ENCODE results near the gene CDC73.

Gene CDC73

DNA sequence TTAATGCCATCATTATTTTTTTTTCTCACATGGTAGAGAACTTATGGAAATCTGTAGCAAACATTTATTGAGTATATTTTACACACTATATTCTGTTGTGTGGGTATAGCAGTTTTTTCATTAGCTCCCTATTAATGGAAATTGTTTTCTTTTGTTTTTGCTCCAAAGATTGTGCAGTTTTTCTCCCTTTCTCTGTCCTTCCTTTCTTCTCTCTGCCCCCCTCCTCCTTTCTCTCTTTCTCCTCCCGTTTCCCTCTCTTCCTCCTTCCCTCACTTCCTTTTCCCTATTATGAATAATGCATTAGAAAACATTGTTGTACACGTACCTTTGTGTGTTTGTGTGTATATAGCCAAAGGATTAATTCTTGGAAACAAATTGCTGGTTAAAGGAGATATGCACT lies 20.6 kb downstream of the CDC73 start:
- Histone ChIP-seq H2AFZ (no peak overlapping the region), H3K36me3 (ENCODE audit: control insufficient read depth, insufficient read depth, low read length) (no peaks in the 10 kb centered on the region), H3K4me2 (ENCODE audit: low read length) (no peak overlapping the region), H3K27me3 (ENCODE audit: control insufficient read depth, insufficient read depth, low read length) (no peaks in the 10 kb centered on the region), H3K9me3 (ENCODE audit: control insufficient read depth, low read length) (no peaks in the 10 kb centered on the region), H3K79me2 (no peaks in the 10 kb centered on the region), H3K27ac (no peak overlapping the region), H3K4me1 (no peaks in the 10 kb centered on the region), H3K9ac (no peak overlapping the region), H3K4me3 (ENCODE audit: low read depth, low read length) (no peak overlapping the region)
- TF ChIP-seq, protein P1, sequence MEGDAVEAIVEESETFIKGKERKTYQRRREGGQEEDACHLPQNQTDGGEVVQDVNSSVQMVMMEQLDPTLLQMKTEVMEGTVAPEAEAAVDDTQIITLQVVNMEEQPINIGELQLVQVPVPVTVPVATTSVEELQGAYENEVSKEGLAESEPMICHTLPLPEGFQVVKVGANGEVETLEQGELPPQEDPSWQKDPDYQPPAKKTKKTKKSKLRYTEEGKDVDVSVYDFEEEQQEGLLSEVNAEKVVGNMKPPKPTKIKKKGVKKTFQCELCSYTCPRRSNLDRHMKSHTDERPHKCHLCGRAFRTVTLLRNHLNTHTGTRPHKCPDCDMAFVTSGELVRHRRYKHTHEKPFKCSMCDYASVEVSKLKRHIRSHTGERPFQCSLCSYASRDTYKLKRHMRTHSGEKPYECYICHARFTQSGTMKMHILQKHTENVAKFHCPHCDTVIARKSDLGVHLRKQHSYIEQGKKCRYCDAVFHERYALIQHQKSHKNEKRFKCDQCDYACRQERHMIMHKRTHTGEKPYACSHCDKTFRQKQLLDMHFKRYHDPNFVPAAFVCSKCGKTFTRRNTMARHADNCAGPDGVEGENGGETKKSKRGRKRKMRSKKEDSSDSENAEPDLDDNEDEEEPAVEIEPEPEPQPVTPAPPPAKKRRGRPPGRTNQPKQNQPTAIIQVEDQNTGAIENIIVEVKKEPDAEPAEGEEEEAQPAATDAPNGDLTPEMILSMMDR (IDR thresholded peaks at IDR 0.05): no peak

- no peaks in the 10 kb centered on the region for H3K27me3 ChIP-seq (ENCODE audit: control insufficient read depth, insufficient read depth, low read length)
- no peak overlapping the region for H3K4me3 ChIP-seq (ENCODE audit: low read depth, low read length)
- no peaks in the 10 kb centered on the region for H3K36me3 ChIP-seq (ENCODE audit: control insufficient read depth, insufficient read depth, low read length)
- no peaks in the 10 kb centered on the region for H3K9me3 ChIP-seq (ENCODE audit: control insufficient read depth, low read length)
- H3K79me2 ChIP-seq: no peaks in the 10 kb centered on the region
- no peaks in the 10 kb centered on the region for H3K4me1 ChIP-seq
- H3K4me2 ChIP-seq (ENCODE audit: low read length): no peak overlapping the region
- no peak overlapping the region for H2AFZ ChIP-seq
- H3K27ac ChIP-seq: no peak overlapping the region
- TF ChIP-seq, protein P1 (IDR thresholded peaks at IDR 0.05): no peak
- no peak overlapping the region for H3K9ac ChIP-seq
These were observed 21.5 kb downstream of the CDC73 start for GRCh38 chr1:193143285-193143684.

DNA sequence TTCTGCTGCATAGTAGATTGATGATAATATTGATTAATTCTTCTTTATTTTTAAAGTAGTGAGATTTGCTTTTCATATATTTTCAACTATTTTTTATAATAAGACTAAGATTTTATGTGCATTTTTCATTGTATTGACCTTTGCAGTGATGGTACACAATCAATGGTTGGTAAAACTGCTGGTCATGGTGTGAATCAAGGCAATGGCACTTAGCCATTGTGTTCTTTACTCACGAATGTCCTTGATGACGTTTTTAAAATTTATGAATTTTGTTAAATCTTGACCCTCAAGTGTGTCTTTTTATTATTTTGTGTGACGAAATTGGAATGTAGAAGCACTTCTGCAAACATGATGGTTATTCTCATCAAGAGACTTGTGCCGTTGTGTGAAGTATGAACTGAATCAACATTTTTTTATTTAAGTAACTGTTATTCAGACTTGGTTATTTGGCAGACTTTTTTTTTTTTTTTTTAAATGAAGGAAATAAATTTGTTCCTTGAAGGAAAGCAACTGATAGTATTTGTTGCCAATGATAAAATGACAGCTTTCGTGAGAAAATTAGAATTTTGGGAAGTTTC lies 22.6 kb downstream of the CDC73 start:
- H3K27me3 ChIP-seq (ENCODE audit: control insufficient read depth, insufficient read depth, low read length): no peaks in the 10 kb centered on the region
- no peak overlapping the region for H2AFZ ChIP-seq
- H3K36me3 ChIP-seq (ENCODE audit: control insufficient read depth, insufficient read depth, low read length): no peaks in the 10 kb centered on the region
- no peak overlapping the region for H3K4me3 ChIP-seq (ENCODE audit: low read depth, low read length)
- TF ChIP-seq, protein P1 (IDR thresholded peaks at IDR 0.05): no peak
- no peaks in the 10 kb centered on the region for H3K4me1 ChIP-seq
- no peak overlapping the region for H3K9ac ChIP-seq
- no peak overlapping the region for H3K4me2 ChIP-seq (ENCODE audit: low read length)
- no peak overlapping the region for H3K27ac ChIP-seq
- H3K79me2 ChIP-seq: no peaks in the 10 kb centered on the region
- no peaks in the 10 kb centered on the region for H3K9me3 ChIP-seq (ENCODE audit: control insufficient read depth, low read length)

DNA sequence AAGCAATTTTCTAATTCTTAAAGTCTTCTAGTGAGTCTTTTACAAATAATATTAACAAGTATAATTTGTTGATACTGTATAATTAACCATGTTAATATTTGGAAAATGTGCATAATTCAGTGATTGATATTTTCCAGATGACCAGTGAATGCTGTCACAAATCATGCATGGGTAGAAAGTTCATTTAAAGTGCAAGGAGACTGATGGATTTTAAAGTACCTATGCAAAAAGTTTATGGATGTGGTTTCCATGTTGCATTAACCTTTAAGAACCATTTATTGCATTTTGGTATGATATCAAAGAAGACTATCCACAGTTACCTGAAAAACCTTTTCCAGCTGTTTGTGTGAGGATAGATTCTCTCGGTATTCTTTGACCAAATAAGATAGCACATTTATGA lies 23.2 kb downstream of the CDC73 start:
- Histone ChIP-seq H3K4me2 (ENCODE audit: low read length) (no peak overlapping the region), H3K9ac (no peak overlapping the region), H3K27me3 (ENCODE audit: control insufficient read depth, insufficient read depth, low read length) (no peaks in the 10 kb centered on the region), H3K4me3 (ENCODE audit: low read depth, low read length) (no peak overlapping the region), H3K79me2 (no peaks in the 10 kb centered on the region), H3K4me1 (no peaks in the 10 kb centered on the region), H3K9me3 (ENCODE audit: control insufficient read depth, low read length) (no peaks in the 10 kb centered on the region), H3K27ac (no peak overlapping the region), H2AFZ (no peak overlapping the region), H3K36me3 (ENCODE audit: control insufficient read depth, insufficient read depth, low read length) (no peaks in the 10 kb centered on the region)
- TF ChIP-seq, protein P1 (IDR thresholded peaks at IDR 0.05): no peak

GRCh38 chr1:193156117-193156821 lies 34.4 kb downstream of the CDC73 start:
- Histone ChIP-seq H3K4me3 (ENCODE audit: low read depth, low read length) (no peak overlapping the region), H3K4me2 (ENCODE audit: low read length) (no peak overlapping the region), H3K9ac (no peak overlapping the region), H3K9me3 (ENCODE audit: control insufficient read depth, low read length) (no peaks in the 10 kb centered on the region), H3K27me3 (ENCODE audit: control insufficient read depth, insufficient read depth, low read length) (no peaks in the 10 kb centered on the region), H3K27ac (no peak overlapping the region), H2AFZ (no peak overlapping the region), H3K79me2 (no peaks in the 10 kb centered on the region), H3K4me1 (no peaks in the 10 kb centered on the region), H3K36me3 (ENCODE audit: control insufficient read depth, insufficient read depth, low read length) (no peaks in the 10 kb centered on the region)
- TF ChIP-seq, protein P1 (IDR thresholded peaks at IDR 0.05): no peak
